Mesodermal cell (in vitro differentiated cells): Measurements from ENCODE around the gene PDCD1LG2.

ENCODE experiments used
- H3K27ac ChIP-seq: 2 replicates; pipeline ENCODE4 v1.7.0; 2013; ENCODE audit warnings: mild to moderate bottlenecking, low read depth, low read length, moderate library complexity; ENCODE audit not compliant: severe bottlenecking
- H3K36me3 ChIP-seq: 2 replicates; pipeline ENCODE4 v1.7.1; 2013; ENCODE audit warnings: mild to moderate bottlenecking, low read length, moderate library complexity; ENCODE audit not compliant: control insufficient read depth, insufficient read depth
- H3K4me1 ChIP-seq: one replicate; pipeline ENCODE4 v1.7.1; 2013; ENCODE audit warnings: mild to moderate bottlenecking, low read length; ENCODE audit not compliant: insufficient read depth, control insufficient read depth, poor library complexity, severe bottlenecking
- H3K4me3 ChIP-seq: 2 replicates; pipeline ENCODE4 v1.7.0; 2013; ENCODE audit warnings: low read length, control low read depth, mild to moderate bottlenecking; ENCODE audit not compliant: insufficient read depth, poor library complexity, severe bottlenecking; ENCODE audit errors: extremely low read depth
- H3K9me3 ChIP-seq: 2 replicates; pipeline ENCODE4 v1.7.1; 2013; ENCODE audit warnings: mild to moderate bottlenecking, low read length, moderate library complexity; ENCODE audit not compliant: control insufficient read depth
- WGBS, 2 experiments: methylation state at CpG; one replicate each; pipeline ENCODE4 v1.1.5; 2013; ENCODE audit warnings: missing lambda C conversion rate in 2 of 2; ENCODE audit not compliant: insufficient coverage in 2 of 2; 5-methylcytosine and 5-hydroxymethylcytosine counted together

PDCD1LG2 gene

DNA sequence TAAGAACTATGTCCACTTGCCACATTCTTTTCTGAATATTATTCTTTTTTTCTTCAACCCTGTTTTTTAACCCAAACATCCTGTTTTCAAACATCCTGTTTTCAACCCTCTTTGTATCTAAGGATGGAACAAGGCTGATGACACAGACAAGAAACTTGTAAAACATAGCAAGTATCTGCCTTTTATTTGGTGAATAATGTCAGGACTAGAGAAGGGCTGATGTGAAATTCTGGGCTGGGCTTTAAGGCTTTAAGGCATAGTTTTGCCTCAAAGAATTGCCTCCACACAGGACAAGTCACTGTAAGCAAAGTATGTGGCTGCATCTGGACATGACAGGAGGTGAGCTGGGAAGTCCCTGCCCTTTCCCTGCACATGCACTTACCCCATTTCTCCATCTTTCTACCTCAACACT lies 76.1 kb downstream of the PDCD1LG2 start:
- H3K9me3 ChIP-seq = no peaks in the 10 kb centered on the region
- peaks cover 30% of the 10 kb centered on the region for H3K4me1 ChIP-seq
- no peaks in the 10 kb centered on the region for H3K36me3 ChIP-seq
- H3K4me3 ChIP-seq = no peak overlapping the region
- H3K27ac ChIP-seq = peak overlapping the region; percentile 50

DNA sequence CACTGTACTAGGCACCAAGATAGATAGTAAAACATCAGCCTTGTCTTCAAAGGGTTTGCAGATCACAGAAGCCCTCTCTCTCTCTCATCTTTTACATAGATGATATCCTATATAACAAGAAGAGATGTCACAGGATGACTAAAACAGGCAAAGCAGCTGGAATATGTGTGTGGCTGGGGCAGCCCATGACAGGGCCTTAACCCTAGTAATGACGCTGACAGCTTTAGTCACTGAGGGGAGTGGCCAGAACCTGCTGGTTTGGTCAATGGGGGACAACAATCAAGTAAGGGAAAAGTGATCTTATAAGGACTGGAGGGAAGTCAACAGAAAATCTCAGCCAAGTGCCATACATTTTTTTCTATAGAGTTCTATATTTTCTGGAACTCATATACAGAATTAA lies 76.7 kb downstream of the PDCD1LG2 start:
- Histone ChIP-seq H3K4me3 (no peak overlapping the region), H3K9me3 (no peaks in the 10 kb centered on the region), H3K36me3 (no peaks in the 10 kb centered on the region), H3K4me1 (peaks cover 30% of the 10 kb centered on the region), H3K27ac (peak overlapping the region; percentile 50)
- WGBS, 2 experiments = 88 to 100% methylated on average over 1 of the region's 1 CpG

DNA sequence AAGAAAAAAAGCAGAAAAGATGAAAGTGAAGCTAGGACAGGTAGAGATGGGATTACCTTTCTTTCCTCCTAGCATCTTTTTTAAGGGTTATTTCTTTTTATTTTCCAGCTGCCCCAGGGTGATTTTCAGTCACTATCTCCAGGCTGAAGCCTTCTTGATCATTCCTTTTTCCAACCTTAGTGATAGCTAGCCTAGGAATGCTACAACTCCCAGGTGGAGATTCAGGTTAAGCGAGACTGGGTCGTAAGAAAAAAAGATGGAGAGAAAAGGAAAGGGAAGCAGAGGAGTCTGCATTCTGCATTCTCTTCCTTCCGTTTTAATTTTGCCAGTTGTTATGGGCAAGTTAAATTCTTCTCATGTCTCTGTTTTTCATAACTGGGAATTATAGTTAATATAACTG lies 81.9 kb downstream of the PDCD1LG2 start:
- H3K4me1 ChIP-seq = peaks cover 9% of the 10 kb centered on the region
- H3K4me3 ChIP-seq = no peak overlapping the region
- H3K9me3 ChIP-seq = no peaks in the 10 kb centered on the region
- WGBS, 2 experiments = 70 to 100% methylated on average over 1 to 3 of the region's 3 CpGs
- no peaks in the 10 kb centered on the region for H3K36me3 ChIP-seq
- no peak overlapping the region for H3K27ac ChIP-seq

GRCh38 chr9:5592904-5593303 lies 82.6 kb downstream of the PDCD1LG2 start:
- no peaks in the 10 kb centered on the region for H3K36me3 ChIP-seq
- 90% methylated on average over 3 of the region's 5 CpGs; no CpG with 5 or more reads in 1 of the 2 experiments for WGBS, 2 experiments
- no peaks in the 10 kb centered on the region for H3K9me3 ChIP-seq
- peaks cover 4% of the 10 kb centered on the region for H3K4me1 ChIP-seq
- H3K4me3 ChIP-seq = no peak overlapping the region
- H3K27ac ChIP-seq = no peak overlapping the region

DNA sequence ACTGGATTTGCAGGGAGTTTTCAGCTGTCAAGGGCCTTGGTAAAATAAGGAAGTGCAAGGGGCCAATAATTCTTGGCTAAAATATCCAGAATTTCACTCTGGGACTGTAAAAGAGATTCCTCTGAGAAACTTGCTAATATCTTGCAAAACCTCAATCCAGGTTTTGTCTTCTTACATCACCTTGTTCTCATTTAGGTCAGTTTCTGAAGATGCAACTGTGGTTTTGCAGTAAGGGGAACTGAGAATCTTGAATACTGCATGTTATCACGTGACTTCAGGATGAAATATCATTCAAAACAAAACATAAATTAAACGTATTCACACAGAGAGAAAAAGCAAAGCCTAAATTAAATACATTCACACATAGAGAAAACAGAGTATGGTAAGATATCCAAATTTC lies 83.6 kb downstream of the PDCD1LG2 start:
- no peak overlapping the region for H3K27ac ChIP-seq
- WGBS, 2 experiments = no CpG with 5 or more reads among the region's 2 CpGs
- H3K9me3 ChIP-seq = no peaks in the 10 kb centered on the region

DNA sequence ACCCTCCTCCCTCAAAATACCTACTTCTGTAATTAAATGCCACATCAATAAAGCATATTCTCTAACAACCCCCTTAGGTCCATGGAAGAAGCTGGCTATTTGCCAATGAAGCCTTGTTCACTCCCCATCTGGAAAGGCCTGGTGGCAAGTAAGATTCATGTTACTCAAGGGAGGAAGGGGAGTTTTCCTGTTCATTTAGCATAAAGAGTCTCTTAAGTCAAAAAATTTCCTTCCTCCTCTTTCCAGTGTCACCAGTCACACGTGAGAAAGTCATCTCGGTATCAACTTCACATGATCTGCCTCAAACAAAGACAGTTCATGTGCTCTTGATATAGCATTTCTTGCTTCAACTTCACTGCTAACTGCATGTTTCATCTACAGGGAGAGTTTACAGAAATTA lies 85.8 kb downstream of the PDCD1LG2 start:
- Histone ChIP-seq H3K27ac (no peak overlapping the region), H3K4me1 (no peaks in the 10 kb centered on the region), H3K9me3 (no peaks in the 10 kb centered on the region), H3K36me3 (no peaks in the 10 kb centered on the region), H3K4me3 (no peak overlapping the region)
- 76 to 100% methylated on average over 1 to 2 of the region's 2 CpGs for WGBS, 2 experiments

More for the DNA sequence above, 83.6 kb downstream of the PDCD1LG2 start:
- peaks cover 4% of the 10 kb centered on the region for H3K4me1 ChIP-seq
- H3K36me3 ChIP-seq = no peaks in the 10 kb centered on the region
- H3K4me3 ChIP-seq = no peak overlapping the region

GRCh38 chr9:5608298-5609225 lies 98.2 kb downstream of the PDCD1LG2 start:
- H3K4me3 ChIP-seq = no peak overlapping the region
- no peak overlapping the region for H3K27ac ChIP-seq
- H3K4me1 ChIP-seq = no peaks in the 10 kb centered on the region
- no peaks in the 10 kb centered on the region for H3K9me3 ChIP-seq
- WGBS, 2 experiments = 90 to 98% methylated on average over 1 to 5 of the region's 6 CpGs
- no peaks in the 10 kb centered on the region for H3K36me3 ChIP-seq

DNA sequence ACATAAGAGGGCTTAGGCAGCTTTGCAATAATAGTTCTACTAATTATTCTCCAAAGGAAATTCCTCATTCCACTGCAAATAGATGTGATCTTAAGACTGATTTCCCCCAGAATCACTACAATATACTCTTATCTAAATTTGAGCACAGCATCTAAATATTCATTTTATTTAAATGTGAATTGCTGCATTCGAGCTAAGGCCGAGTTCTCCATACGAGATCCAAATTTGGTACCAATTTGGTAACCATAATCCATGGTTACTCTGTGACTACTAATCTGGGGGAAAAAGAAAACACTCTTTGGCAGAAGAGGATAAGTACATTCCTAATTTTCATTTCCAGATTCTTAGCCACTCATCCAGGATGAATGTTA lies 98.9 kb downstream of the PDCD1LG2 start:
- Histone ChIP-seq H3K9me3 (no peaks in the 10 kb centered on the region), H3K4me3 (no peak overlapping the region), H3K36me3 (no peaks in the 10 kb centered on the region), H3K27ac (no peak overlapping the region), H3K4me1 (no peaks in the 10 kb centered on the region)
- no CpG with 5 or more reads among the region's 3 CpGs for WGBS, 2 experiments

DNA sequence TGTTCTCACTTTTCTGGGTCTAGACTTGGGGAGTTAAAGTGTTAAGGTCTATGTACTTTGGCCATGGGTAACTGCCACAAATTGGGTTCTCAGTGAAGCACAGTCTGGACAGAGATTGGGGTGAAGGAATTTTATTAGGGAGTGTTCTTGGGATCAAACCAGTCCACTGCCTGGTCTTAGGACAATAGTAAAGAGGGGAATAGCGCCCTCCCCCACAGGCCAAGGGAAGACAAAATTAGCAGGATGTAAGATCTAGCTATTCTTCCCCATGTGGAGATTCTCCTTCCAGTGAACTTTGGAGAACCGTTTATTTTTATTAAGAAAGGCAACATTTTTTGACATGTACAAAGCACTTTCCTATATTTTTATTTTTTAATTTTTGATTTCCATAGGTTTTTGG lies 100.2 kb downstream of the PDCD1LG2 start:
- no CpG with 5 or more reads among the region's 2 CpGs for WGBS, 2 experiments
- no peak overlapping the region for H3K27ac ChIP-seq

DNA sequence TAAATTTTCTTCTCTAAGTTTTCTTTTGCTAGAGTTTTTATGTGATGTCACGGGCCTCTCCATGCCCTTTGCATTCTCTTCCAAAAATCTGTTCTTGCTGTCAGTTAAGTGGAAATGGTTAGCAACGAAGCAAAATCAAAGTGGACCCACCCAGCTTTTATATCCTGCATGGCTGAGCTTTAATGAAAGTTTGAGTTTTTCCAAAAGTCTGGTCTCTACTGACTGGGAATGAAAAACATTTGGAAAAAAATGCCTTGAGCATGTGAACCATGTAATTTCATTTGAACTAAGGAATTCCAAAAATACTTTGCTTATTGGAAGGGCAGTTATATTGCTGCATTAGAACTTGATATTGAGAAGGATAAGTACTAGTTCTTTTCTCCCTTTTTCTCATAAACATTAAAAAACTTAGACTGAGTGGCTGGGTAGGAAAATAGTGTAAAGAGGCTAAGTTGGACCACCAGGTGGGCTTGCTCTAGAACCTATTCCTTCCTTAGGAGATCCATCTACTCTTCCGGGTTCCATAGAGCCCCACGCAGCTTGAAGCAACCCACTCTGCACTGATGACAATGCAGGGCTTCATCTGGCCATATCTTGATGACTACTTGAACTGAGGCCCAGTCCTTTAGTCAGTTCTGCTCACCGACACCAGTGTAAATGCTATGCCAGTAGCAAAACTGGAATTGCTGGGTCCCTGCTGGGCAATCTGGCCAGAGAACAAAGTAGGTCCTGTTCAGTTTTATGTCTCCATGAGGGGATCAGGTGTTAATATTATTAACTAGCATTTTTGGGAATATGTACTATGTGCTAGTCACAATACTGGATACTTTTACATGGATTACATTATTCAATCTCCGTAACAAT lies 101.2 kb downstream of the PDCD1LG2 start:
- 90 to 94% methylated on average over 3 of the region's 6 CpGs for WGBS, 2 experiments
- H3K27ac ChIP-seq = no peak overlapping the region
- no peaks in the 10 kb centered on the region for H3K4me1 ChIP-seq
- no peak overlapping the region for H3K4me3 ChIP-seq
- no peaks in the 10 kb centered on the region for H3K9me3 ChIP-seq
- H3K36me3 ChIP-seq = no peaks in the 10 kb centered on the region

More for the DNA sequence above, 100.2 kb downstream of the PDCD1LG2 start:
- Histone ChIP-seq H3K9me3 (no peaks in the 10 kb centered on the region), H3K4me3 (no peak overlapping the region), H3K36me3 (no peaks in the 10 kb centered on the region), H3K4me1 (no peaks in the 10 kb centered on the region)

- Histone ChIP-seq H3K4me1 (no peaks in the 10 kb centered on the region), H3K36me3 (no peaks in the 10 kb centered on the region), H3K4me3 (no peak overlapping the region), H3K27ac (no peak overlapping the region), H3K9me3 (no peaks in the 10 kb centered on the region)
Observed at GRCh38 chr9:5612185-5612530, 101.8 kb downstream of the PDCD1LG2 start.
